NCI-H748 treated with DMSO at 0.1 percent for 48 hours (cell line): ENCODE results near the gene KLK6.

ENCODE experiments used
- DNase-seq: peaks from one replicate; lab custom pipeline; 2025; lab: John Stamatoyannopoulos, UW

KLK6 gene

GRCh38 chr19:50910722-50911121 is 58.7 kb downstream of the KLK6 start:
- no peak for DNase-seq

GRCh38 chr19:50909240-50910070 is 59.9 kb downstream of the KLK6 start:
- DNase-seq: peak; percentile 13
